DOHH2 (cell line): ENCODE results near the gene DEFB113.

Experiments
- CTCF ChIP-seq: fragments of 200-600 bp; sonication (generic); IDR thresholded peaks from one replicate; pipeline ENCODE4 v1.5.1; 2014; ENCODE audit warnings: antibody characterized with exemption, mild to moderate bottlenecking, low read depth, low read length; ENCODE audit not compliant: poor library complexity, severe bottlenecking
- EZH2phosphoT487 ChIP-seq: fragments of 200-600 bp; sonication (generic); IDR thresholded peaks from 2 replicates; pipeline ENCODE4 v1.6.1; 2017; ENCODE audit warnings: borderline replicate concordance, mild to moderate bottlenecking, antibody characterized with exemption, low read length, moderate library complexity, mixed read lengths

GRCh38 chr6:49978332-49979226 lies 9.2 kb upstream of the DEFB113 start:
- TF ChIP-seq CTCF: no peak
- no peak for TF ChIP-seq EZH2phosphoT487
